HG03175 (cell line): ENCODE results near the gene RNF2.
"Not testable (repeated sequence)": the region's sequence is repeated elsewhere in the genome, so short reads cannot be mapped to it uniquely, and the experiment has no call there.

Source experiments
- ATAC-seq: cut with Tn5 transposase; IDR thresholded peaks from one replicate; pipeline ENCODE4 v1.9.1; 2021; ENCODE audit warnings: mild to moderate bottlenecking, moderate library complexity; ENCODE audit not compliant: unreplicated experiment

Gene RNF2

DNA sequence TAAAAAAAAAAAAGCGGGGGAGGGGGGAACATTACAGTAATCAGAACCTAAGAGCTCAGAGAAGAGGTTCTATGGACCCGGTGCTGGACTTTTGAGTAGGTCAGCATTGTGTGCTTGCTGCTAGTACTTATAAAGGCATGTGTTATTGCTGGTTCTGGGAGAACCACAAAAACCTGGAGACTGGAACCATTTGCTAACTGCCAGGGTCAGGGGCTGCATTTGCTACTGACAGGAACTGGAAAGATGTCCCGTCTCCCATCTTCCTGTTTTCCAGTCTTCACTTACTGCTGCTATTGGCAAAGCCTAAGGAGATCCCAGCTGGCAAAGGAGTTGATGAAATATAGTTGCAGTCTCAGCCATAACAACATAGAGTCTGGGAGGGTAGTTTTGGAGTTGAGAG is 4.3 kb downstream of the RNF2 start:
- no peak for ATAC-seq

DNA sequence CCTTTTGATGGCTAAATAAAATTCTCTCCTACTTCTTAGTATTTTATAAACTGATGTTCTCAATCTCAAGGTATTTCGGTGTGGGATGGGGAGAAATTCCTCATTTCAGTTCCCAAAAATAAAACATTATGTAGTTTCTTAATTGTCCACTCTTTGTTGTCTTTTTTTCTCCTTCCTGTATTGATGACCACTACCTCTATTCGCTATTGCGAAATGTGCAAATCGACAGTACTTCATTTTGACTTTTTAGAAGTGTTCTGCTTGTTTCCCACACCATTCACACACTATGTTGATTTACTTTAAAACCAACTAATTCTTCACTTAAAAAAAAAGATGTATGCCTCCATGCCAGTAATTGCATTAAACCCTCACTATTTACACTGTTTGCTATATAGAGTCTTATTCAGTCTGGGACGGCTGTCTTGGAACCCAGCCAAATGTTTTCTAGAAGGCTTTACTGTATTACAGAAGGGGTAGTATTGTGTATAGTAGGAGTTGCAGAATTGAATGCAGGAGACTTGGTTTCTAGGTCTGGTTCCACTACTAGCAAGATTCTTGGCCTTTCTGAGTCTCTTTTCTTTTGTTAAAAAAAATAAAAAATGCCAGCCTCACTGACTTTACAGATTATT is 5.6 kb downstream of the RNF2 start:
- no peak for ATAC-seq

DNA sequence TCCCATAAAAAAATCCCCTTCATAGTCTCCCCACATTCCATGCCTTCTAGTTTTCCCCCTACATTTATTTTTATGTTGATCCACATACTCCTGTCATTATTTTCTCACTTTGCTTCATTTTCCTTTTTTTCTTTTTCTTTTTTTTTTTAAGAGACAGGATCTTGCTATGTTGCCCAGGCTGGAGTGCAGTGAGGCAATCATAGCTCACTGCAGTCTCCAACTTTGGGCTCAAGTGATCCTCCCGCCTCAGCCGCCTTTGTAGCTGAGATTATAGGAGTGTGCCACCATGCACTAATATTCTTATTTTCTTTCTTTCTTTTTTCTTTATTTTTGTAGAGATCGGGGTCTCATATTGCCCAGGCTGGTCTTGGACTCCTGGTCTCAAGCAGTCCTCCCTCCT is 7.8 kb downstream of the RNF2 start:
- no peak for ATAC-seq

DNA sequence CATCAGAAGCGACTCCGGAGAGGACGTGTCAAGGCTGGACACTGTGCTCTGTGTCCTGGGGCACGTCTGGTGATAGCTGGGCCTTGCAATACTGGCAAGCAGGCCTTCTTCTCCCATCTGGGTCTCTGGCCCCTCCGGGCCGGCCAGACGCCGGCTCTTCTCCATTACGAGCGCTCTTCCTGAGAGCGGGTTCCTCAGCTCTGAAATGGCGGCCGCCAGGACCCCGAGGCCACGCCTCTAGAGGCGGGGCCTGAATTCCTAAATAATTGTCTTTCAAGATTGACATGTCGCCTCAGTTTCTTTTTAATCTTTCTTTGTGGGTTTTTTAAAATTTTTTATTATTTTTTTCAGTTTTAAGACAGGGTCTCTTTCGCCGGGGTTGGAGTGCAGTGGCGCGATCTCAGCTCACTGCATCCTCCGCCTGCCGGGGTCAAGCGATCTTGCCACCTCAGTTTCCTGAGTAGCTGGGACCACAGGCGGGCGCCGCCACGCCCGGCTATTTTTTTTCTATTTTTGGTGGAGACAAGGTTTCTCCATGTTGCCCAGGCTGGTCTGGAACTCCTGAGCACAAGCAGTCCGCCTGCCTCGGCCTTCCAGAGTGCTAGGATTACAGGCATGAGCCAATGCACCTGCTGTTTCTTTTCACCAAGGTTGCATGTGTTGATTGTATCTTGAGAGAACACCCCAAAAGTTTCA is 9.2 kb downstream of the RNF2 start:
- no peak for ATAC-seq

DNA sequence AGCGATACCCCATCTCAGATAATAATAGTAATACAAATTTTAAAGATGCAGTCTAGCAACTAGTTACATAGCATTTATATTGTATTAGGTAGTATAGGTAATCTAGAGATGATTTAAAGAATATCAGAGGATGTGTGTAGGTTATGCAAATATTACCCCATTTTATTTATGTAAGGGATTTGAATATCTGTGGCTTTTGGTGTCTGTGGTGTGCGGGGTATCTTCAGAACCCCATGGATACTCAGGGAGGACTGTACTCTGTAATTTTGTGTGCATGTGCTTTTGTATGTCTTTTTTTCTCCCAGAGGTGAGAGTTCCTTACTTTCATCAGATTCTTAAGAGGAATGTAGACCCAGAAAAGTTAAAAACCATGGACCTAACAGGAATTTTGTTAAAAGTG is 12.8 kb downstream of the RNF2 start:
- peak; percentile 60 for ATAC-seq

DNA sequence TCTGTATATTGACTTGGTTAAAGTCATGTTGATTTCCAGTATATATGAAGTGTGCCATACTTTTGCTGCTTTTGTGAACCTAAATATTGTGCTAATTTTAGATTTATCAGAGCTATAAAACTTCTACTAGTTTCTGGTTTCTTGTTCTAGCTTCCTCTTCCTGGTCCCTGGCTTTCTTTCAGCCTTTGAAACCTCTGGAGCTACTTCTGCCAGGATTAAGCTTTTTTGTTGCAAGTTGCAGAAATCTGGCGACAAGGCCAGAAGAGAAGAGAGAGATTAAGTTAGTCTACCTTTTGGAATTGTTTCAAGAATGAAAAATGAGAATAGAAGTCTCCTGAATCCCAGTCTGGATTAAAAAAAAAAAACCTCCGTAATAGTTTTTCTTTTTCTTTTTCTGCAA is 13.5 kb downstream of the RNF2 start:
- ATAC-seq, result no peak

DNA sequence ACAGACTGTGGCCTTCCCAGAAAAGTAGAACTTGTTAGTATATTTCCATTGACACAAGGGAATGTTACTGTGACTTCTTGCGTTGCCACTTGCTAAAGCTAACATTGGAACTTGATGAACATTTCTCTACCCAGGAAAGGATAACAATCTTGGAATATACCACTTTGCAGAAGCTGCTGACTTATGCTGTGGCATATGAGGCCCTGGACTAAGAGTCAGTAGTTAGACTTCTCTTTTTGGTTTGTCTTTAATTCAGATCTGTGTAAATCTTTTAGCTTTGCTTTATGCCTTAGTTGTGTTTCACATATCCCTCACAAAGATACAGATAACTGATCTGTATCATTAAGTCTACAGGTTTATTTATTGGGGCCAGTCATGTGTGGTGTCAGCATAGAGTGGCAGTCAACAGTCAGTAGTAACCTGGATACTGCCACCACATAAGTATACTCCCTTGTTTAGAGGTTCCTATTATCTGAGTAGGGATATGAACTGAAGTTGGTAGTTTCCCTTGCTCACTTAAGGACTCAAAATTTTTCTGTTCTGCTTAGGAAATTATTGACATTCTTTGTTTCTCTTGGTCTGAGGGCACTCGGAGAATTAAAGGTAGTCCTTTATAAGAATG is 14.7 kb downstream of the RNF2 start:
- no peak for ATAC-seq

DNA sequence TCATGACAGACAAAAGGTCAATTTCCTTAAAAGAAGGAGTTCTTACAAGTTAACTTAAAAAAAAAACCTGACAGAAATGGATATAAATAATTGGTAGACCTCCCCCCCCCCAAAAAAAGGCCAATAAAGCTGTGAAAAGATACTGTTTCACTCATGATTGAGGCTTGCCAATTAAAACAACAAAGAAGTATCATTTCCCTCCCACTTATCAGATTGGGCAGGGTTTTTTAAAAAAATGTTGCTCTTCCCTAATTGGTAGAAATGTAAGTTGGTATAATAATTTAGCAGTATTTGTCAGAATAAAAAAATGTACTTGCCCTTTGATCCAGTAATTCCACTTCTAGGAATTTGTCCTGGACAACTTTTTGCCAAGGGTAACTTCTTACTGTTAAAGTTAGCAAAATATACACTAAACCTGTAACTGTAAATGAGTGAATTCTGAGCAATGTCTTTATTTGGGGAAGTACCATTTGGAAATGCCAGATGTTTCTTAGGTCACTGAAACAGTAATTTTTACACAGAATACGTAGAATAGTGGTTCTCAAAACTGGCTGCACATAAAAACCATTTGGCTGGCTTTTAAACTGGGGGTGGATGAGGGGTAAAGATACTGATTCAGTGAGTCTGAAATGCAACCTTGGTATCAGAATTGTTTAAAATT is 17.5 kb downstream of the RNF2 start:
- no peak for ATAC-seq

DNA sequence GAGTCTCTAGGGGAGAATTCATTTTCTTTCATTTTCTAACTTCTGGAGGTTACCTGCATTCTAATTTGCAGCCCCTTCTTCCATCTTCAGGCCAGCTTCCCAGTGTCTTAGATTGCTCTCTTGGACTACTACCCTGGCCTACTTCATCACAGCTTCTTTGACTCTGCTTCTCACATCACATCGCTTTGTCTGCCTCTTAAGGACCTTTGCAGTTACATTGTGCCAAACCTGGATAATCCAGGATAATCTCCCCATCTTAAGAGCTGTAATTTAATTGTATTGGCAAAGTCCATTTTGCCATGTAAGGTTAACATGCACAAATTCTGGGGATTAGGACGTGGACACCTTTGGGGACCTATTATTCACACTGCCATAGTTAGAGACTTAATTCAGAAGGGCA is 18.4 kb downstream of the RNF2 start:
- no peak for ATAC-seq

DNA sequence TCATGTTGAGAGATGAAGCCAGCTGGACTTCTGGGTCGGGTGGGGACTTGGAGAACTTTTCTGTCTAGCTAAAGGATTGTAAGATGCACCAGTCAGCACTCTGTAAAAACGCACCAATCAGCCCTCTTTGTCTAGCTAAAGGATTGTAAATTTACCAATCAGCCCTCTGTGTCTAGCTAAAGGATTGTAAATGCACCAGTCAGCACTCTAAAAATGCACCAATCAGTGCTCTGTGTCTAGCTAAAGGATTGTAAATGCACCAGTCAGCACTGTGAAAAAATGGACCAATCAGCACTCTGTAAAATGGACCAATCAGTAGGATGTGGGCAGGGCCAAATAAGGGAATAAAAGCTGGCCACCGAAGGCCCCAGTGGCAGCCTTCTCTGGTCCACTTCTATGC is 19.6 kb downstream of the RNF2 start:
- not testable (repeated sequence) for ATAC-seq

DNA sequence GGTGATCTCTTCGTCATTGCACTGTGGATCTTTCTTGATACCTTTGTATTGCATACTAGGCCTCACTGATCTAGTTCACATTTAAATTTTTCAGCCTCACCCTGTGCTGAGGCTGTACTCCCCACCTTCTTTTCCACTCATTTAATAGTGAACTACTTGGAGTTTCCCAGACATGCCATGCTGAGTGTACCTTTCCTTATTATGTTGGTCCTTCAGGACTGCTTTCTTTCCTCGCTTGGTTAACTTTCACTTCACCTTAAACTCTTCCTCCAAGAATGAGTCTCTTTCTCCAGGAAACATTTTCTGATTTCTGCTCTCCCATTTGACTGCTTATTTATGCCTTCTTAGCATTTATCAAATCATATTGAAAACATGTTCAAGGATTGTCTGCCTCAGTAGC is 20.8 kb downstream of the RNF2 start:
- ATAC-seq, result no peak

DNA sequence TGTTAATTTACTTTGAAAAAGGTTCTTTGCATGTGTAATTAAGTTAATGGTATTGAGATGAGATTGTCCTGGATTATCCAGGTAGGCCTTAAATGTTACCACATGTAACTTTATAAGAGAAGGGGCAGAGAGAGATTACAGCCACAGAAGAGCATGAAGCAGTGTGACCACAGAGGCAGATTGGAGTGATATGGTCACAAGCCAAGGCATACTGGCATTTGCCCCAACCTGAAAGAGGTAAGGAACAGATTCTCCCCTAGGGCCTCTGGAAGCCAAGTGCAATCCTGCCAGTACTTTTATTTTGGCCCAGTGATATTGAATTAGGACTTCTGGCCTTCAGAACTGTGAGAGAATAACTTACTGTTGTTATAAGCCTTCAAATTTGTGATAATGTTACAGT is 23.0 kb downstream of the RNF2 start:
- ATAC-seq, result no peak

DNA sequence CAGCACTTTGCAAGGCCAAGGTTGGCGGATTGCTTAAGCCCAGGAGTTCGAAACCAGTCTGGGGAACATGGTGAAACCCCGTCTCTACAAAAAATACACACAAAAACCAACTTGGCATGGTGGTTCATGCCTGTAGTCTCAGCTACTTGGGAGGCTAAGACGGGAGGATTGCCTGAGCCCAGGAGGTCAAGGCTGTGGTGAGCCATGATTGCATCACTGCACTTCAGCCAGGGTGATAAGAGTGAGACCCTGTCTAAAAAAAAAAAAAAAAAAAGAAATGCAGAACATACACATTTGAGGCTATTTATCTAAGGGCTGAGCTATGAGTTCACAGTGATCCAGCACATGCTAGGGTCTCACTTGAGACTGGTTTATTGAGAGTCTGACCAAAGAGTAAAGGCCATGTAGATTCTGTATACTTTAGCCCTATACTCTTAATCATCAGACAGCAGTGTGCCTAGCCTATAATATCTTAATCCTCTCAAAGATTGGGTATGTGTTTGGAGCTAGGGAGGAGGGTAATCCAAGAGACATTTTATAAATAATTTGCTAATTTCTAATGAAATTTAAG is 23.9 kb downstream of the RNF2 start:
- no peak for ATAC-seq

DNA sequence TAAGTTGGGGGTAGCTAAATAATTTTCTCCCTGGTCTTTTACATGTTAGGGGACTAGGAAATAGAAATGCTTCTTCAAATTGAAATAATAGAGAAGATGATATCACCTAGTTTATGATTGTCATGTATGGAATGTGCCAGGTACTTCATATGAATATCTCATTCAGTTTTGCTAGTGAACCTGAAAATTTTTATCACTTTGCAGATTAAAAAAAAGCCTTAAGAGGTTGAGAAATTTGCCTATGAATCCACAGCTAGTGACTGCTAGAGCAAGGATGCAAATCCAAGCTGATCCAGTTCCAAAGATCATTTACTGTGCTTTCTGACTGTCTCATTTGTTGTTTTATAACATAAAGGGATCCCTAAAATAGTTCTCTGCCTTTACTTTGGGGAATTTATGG is 24.7 kb downstream of the RNF2 start:
- no peak for ATAC-seq

DNA sequence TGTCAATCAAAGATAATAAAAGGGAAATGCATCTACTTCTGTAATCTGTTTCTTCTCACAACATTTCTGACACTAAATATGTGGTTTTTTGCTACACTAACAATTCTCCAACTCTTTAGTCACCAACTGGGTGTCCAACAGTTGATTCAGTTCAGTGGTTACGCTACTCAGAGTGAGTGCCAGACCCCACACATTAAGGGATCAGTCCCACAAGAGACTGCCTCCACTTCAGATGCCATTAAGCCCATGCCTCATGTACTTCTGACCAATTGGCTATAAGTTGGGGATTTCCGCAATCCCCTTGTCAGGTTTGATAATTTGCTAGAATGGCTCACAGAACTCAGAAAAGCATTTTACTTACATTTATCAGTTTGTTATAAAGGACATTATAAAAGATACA is 28.4 kb downstream of the RNF2 start:
- ATAC-seq, result no peak

DNA sequence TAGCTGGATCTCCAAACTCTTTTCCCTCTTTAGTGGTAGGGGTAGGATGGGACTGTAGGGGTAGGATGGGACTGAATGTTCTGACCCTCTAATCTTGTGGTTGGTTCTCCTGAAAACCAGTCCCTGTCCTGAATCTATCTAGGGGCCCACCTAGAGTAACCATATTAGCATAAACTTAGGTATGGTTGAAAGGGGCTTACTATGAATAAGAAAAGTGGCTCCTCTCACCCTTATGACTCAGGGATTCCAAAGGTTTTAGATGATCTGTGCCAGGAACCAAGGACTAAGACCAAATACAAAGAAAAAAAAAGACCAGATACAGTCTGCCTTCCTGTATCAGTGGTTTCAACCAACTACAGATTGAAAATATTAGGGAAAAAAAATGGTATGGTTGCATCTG is 28.9 kb downstream of the RNF2 start:
- no peak for ATAC-seq

DNA sequence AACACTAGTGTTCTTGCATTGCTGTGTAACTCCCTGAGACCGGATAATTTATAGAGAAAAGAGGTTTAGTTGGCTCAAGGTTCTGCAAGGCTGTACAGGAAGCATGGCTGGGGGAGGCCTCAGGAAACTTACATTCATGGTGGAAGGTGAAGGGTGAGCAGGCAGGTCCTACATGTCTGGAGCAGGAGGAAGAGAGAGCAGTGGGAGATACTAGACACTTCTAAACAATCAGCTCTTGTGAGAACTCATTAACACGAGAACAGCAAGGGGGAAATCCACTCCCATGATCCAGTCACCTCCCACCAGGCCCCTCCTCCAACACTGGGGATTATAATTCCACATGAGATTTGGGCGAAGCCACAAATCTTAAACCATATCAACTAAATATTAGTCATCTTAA is 30.1 kb downstream of the RNF2 start:
- ATAC-seq, result no peak

DNA sequence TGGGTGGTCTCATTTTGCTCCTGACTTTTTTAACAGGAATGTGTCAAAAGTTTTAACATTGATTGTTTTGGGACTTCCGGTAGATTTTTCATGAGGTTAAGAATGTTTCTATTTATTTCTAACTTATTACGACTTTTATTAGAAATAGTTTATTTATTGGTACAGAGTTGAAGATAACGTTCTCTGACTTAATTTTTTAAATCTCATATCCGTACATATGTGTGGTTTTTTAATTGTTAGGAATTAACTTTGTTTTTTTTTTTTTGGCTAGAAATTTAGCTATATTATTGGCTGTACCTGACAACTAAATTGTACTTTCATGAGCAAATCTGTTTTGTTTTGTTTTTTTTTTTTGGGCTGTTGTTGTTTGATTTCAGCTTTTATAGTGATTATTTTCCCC is 32.0 kb downstream of the RNF2 start:
- no peak for ATAC-seq

DNA sequence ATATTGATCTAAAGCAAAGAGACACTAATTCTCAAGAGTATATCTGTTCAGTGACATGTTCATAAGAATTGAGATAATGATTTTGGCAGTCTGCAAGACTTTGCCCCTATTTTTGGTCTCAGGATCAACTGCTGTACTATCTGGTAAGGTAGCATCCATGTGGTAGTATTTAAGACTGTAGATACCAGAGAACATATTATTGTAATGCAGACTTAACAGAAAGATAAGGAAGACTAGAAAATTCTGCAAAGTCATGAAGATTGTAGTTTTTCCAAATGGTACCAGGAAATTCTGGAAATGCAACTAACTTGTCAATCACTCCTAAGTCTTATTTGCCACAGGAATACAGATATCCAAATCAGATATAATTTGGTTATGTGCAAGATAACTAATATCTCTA is 35.1 kb downstream of the RNF2 start:
- no peak for ATAC-seq

DNA sequence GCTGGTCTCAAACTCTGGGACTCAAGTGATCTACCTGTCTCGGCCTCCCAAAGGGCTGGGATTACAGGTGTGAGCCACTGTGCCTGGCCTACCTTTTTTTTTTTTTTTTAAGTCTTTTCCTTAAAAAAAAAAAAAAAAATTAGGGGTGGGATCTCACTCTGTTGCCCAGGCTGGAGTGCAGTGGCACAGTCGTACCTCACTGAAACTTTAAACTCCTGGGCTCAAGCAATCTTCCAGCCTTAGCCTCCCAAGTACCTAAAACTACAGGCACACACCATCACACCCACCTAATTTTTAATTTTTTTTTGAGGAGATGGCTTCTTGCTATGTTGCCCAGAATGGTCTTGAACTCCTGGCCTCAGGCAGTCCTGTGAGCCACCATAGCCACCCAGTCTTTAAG is 38.5 kb downstream of the RNF2 start:
- ATAC-seq, result no peak

DNA sequence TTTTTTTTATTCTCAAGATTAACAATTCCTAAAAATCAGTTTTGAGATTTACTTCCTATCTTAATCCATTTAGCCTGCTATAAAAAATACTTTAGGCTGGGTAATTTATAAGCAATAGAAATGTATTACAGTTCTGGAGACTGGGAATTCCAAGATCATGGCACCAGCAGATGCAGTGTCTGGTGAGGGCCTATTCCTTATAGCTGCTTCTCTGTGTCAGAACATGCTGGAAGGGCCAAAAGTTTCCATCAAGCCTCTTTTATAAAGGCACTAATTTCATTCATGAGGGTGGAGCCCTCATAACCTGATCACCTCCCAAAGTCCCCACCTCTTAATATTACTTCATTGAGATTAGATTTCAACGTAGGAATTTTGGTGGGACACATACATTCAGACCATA is 41.7 kb downstream of the RNF2 start:
- no peak for ATAC-seq

DNA sequence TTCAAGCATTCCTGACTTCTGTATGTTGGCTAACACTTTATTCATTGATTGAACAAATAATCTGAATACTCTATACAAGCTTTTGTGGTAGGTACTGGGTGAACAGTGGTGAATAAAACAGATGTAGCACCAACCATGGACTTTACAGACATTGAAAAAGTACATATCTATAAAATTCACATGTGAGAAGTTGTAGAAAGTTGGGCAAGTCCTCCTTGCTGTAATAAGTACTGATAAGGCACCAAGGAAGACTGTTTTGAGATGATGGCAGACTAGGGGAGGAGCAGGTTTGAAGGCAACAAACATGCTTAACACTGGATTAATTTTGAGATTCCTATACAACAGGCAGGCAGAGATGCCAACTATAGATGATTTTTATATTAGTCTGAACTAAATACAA is 42.4 kb downstream of the RNF2 start:
- ATAC-seq, result no peak
